Fibroblast of gingiva (primary cell): ENCODE results near the gene AIMP1.
"Not testable (repeated sequence)": the region's sequence is repeated elsewhere in the genome, so short reads cannot be mapped to it uniquely, and the experiment has no call there.

Experiments
- DNase-seq: peaks from one replicate; pipeline ENCODE4 v3.0.0-alpha.2; 2011; ENCODE audit warnings: low read depth

AIMP1 gene

DNA sequence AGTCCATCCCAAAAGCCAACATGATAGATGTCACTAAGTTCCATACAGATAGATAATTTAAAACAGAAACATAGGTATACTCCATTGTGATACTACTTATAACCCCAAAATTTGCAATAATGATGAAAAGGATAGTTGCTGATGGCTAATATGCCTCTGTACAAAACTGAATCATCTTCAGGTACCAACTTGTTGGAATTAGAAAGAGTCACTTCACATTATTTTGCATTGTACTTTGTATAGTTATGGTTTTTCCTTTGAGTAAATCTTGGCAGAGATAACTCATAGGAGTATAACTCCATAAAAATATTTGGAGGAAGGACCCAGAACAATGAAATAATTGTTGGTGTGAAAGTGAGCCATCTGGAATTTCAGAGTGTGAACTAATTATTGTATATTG, 34.7 kb downstream of the AIMP1 start:
- DNase-seq, result no peak

DNA sequence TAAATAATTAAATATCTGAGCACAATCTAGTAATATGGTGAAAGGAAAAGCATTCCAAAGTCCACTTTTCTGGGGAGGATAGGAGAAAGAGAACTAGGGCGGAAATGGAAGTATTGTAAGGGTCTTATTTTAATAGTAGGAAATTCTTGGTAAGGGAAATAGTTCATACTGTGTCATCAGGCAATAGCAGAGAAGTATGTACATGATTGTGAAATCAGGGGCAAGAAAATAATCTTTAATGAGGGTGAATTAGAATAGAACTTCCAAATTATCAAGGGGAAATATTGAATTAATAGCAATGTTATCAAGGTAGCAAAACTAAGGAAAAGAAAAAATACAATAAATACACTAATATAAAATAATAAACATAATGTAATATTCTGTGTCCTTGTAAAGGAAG, 37.4 kb downstream of the AIMP1 start:
- DNase-seq, result no peak

DNA sequence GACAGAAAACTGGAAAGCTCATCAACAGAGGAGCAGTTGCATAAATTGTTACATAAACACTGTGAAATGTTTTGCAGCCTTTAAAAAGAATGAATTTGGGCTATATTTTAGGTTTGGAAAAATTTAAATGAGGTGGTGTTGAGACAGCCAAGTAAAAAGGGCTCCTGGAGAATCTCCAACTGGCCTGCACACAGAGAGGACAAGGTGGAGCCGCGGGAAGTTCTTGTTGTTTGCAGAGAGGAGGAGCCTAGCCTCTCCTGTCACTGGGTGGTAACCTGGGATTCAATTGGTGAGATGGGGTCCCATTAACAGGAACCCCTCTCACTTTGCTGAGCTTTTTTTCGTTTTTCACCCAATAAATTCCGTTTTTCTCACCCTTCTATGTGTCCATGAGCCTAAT, 38.8 kb downstream of the AIMP1 start:
- DNase-seq, result no peak

DNA sequence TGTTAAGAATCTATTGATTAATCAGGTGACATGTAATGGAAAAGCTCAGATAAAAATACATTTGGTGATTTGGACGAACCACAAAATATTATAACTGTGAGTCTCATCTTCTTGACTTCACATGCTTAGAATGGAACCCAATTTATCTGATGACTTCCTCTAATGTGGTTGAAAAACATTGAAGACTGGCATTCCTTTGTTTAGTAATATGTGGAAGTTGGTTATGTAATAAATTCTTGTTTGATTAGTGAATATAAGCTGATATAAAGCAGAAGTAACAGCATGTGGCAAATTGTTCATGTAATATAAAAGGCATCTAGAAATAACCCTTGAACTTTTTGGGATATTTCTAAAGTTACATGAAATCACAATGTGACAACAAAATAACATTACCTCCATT, 42.5 kb downstream of the AIMP1 start:
- DNase-seq, result no peak

DNA sequence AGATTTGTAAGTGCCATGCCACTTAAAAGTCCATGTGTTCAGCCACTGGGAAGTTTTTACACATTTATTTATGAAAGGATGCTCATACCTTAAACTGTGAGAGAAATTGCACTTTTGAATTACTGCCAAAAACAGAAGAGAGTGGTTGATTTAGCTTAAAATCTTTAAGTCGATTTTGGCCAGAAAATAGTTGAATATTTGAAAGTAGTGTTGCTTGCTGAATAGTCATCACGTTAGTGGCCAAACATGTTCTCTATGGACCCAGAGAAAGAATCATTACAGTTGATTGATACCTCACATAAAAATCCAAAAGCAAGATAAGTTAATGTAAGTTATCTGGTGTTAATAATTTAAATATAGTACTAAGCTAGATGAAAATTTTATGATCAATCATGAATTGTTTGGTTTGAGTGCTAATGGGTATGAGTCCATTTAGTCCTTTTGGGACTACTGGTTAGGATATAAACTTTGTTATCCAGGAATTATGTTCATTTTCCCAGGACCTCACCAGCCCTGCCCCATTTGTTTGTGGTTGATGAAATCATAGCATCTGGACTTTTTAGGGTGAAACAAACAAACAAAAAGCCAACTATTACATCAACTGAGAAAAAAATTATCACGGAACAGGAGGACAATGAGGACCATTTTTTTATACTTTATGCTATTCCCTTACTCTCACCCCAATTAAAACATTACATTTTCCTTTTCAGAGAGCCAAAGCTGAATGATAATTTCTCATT, 45.9 kb downstream of the AIMP1 start:
- no peak for DNase-seq

DNA sequence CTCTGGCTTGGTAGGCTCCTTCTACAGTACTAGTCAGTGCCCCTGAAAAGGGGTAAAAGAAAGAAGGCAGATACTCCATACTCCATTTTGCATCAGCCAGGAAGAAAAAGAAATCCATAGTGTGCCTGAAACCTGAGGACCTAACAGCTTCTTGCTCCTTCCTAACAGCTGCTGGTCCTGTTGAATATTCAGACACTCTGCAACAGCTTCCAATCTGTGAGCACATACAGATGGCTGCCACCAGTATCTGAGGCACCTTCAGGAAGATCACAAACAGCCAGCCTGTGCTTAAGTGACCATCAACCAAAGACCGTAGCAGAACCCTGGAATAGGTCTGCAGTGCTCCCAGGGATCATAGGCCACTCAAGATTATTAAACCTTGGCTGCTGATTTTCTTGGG, 47.9 kb downstream of the AIMP1 start:
- no peak for DNase-seq

DNA sequence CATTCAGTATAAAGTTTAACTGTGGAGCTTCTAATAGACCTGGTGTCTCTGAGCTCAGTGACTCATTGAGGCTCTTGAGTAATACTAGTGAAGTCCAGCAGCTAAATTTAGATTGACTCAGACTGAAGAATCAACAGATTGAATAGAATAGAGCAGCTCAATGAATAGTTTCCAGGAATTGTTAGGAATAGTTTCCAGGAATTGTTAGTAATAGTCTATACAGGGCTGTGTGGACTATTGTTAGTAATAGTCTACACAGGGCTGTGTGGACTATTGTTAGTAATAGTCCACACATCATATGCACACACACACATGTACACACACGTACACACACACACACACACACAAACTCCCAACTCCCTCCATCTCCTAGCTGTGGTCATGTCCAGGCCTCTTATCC, 49.3 kb downstream of the AIMP1 start:
- peak; percentile 81 for DNase-seq

DNA sequence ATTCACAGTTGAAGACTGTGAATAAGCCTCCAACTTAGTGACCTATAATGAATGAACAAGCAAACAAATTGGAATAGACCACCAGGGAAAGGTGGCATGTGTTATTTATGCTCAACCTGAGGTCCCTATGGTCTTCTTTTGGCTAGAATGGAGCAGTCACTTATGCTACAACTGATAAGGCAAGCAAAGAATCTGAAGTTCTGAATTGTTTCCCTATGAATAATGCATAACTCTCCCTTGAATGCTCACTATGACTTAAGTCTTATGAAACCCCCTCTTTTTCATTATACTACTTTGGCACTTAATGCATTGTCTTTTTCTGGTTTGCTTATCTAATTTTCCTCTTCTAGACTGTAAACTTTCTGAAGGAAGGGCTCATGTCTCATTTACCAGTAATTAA, 49.7 kb downstream of the AIMP1 start:
- DNase-seq, result no peak

DNA sequence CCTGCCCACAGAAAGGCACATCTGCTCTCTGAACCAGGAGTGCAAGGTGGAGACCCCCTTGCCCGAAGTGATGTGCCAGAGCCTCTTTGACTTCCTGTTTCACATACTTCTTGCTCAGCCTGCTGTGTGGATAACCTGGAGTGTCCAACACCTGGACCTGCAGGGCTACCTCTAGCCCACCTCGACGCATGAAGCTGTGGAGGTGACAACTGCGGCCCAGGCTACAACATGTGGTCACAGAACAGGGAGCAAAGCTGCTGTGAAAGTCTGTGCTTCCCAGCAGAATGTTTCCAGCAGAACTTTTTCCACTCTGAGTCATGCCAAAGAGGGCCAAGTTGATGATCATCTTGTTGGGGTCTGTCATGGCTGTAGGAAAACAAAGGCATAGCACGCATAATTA, 50.7 kb downstream of the AIMP1 start:
- no peak for DNase-seq

DNA sequence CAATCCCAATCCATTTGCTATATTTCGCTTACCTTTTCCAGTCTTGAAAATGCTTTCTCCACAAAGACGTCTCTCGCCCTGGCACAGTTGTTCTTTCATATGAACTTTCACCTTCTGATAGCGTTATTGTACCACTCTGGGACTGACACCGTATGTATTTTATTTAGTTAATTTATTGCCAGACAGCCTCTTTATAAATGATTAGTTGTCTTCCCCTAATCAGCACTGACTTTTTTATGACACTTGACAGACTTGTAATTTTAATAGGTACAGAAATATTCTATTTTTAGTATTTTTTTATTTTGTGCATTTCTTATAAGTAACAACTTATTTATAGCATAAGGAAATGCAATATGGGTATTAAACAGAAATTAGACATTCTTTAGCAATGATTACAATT, 52.3 kb downstream of the AIMP1 start, which contains the start of gene GIMD1:
TSS of gene GIMD1 (minus strand) at position 101 of the 400 bp plus-strand sequence. CDS start 1,343 bp downstream, outside the sequence.
- no peak for DNase-seq

DNA sequence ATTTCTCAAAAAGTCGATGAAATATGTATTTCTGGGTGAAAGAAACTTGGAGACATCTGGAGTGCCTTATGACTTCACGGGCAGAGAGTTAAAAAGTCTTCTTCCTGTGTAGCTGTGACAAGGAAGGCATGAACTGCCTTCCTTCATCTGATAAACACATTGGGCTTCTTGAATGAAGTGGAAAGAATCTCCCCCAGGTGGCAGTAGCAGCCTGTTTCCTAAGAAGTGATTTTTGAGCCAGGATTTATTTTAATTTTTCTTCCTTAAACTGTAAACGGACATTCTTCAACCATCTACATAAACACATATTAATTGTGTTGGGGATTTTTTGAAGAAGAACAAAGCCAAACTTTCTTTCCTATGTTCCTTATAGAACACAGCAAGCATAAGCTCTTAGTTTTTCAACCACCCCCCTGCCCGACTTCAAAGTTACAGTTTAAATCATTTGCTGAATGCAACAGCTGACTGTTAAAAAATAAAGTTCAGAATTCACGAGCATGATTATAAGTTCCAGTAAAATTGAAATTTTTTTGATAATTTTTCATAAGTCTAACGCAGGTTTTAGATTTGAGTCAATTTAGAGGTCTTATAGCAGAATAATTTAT, 53.2 kb downstream of the AIMP1 start:
- peak; percentile 79 for DNase-seq

DNA sequence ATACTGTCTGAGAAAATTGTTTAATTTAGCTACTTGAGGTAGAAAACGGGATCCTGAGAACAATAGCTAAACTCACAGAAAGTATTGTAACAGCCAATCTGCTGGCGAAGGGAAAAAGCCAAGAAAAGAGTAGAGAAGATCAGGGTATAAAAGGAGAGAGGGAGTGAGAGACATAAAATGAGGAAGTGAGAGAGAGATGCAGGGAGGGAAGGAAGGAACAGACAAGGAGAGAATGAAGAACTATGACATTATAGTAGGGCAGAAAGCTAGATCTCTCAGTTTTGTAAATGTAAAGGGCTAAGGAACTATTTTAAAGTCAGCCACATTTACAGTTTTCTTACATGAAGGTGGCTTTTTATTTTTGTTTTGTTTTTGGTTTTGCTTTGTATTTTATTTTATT, 53.9 kb downstream of the AIMP1 start:
- DNase-seq, result no peak

DNA sequence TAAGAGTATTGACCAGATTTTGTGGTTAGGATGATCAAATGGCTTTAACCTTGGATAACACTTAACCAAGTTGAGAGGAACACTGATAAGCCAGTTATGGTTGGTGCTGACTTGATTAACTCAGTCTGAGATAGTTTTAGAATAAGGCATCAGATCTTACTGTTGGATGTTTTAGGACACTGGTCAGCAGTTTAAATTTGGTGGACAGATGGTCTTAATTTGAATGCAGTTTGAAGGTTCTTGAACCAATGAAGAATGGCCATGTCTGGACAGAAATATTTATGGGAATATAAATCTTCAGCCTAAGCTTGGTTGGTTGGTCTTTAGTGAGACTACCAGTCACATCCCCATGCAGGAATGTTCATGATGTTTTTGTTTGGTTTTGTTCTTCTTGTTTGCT, 54.8 kb downstream of the AIMP1 start:
- DNase-seq, result peak; percentile 10

DNA sequence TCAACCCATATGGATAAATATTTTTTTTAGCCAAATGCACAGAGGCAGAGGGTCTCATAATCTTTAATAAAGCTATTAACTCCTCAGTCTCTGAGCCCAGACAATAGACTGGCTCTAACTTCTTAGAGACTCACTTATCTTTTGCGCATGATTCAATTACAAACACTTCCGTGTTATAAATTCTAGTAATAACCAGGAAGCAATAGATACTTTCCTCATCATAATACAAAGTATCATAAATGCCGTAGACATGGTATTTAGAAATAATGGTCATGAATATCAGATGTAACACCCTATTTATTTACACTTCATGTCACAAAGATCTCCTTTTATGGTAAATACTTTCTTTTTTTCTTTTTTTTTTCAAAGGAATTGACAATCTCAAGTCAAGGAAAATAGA, 56.7 kb downstream of the AIMP1 start:
- DNase-seq, result no peak

DNA sequence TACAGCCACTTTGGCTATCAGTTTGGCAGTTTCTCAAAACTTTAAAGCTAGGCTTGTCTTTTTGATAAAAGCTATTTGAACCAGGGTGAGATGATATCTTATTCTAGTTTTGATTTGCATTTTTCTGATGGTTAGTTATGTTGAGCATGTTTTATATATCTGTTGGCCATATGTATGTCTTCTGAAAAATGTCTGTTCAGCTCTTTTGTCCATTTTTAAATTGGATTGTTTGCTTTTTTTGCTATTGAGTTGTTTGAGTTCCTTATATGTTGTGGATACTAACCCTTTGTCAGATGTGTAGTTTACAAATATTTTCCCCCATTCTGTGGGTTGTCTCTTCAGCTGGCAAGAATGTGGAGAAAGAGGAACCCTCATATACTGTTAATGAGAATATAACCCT, 63.8 kb downstream of the AIMP1 start:
- no peak for DNase-seq

DNA sequence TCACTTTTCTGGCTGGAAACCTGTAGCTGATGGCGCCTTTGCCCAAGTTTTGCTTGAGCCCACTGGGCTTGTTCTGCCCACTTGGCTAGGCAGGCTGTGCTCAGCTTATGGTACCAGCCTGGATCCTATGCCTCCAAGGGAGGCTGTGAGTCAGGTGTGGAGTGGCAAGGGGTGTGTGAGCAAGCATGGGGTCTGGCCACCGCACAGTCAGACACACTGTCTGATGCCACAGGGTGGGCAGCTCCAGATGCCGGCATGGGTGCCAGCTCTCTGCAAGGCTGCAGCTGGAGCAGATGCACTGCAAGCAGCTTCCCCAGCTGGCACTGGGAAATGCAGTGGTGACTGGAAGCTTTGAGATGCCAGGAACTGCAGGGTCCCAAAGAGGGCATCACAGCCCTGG, 68.5 kb downstream of the AIMP1 start:
- DNase-seq, result no peak

DNA sequence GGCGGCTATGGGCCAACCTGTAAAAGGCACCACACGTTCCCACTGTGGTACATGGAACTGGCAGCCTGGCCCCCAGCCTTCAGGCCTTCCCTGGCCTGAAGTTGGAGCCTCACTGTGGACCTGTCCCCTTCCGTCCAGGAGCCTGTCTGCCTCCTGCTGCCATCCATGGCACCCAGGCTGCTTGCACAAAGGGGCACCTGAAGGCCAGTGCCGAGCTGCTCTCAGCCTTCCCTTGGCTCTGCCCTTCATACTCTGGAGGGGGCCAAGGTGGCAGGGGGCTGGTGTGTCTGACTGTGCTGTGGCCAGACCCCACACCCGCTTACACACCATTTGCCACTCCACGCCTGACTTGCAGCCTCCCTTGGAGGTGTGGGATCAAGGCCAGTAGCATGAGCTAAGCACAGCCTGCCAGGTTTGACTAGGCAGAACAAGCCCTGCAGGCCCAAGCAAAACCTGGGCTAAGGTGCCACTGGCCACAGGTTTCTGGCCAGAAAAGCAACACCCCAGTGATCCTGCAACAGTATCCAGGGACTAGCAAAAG, 69.6 kb downstream of the AIMP1 start:
- DNase-seq, result no peak

DNA sequence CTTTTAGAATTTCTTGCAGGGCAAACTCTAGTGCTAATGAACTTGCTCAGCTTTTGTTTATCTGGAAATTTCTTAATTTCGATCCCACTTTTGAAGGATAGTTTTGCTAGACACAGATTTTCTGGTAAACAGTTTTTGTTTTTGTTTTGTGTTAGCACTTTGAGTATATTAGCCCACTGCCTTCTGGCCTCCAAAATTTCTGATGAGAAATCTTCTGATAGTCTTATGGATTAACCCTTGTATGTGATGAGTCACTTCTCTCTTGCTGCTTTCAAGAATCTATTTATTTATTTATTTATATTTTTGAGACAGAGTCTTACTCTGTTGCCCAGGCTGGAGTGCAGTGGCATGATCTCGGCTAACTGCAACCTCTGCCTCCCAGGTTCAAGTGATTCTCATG, 79.2 kb downstream of the AIMP1 start:
- DNase-seq, result no peak

DNA sequence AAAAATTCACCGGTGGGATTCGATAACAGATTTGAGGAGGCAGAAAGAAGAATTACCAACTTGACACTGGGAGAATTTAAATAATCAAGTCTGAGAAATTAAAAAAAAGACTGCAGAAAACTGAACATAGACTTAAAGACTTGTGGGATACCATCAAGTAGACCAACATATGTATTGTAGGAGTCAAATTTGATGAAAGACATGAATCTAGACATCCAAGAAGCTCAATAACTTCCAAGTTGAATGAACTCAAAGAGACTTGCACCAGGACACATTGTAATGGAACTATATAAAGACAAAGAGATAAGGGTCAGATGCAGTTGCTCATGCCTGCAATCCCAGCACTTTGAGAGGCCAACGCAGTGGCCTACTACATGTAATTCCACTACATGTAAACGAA, 82.5 kb downstream of the AIMP1 start:
- not testable (repeated sequence) for DNase-seq
